ENCODE results near the gene CDK10. TPM values are rescaled to one million over a fixed set of nuclear protein-coding genes. Genes with fewer than 3 reads are reported as not detected.

The CDK10 gene
- total and polyA plus RNA-seq, 9 of the 15 experiments (the other 6 are each of a cell fraction or from before 2014, with no cell fraction given), result 2.0 to 85.1 (median 40.1) TPM

DNA sequence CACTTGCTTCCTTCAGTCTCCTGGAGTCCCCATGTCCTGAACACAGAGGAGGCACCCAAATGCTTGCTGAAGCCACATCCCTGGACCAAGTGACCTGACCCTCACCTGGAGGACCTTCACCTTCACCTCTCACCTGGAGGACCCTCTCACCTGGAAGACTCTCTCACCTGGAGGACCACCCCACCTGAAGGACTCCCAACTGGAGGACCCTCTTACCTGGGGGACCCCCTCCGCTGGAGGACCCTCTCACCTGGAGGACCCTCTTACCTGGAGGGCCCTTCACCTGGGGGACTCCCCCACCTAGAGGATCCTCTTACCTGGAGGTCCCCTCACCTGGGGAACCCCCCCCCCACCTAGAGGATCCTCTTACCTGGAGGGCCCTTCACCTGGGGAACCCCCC, 573 bp upstream of the CDK10 start (continued):
- no peak for TF ChIP-seq RCOR1 (IDR thresholded peaks at IDR 0.05; ENCODE audit: borderline replicate concordance in 1 of 2, low read depth in 2 of 2, low read length in 2 of 2)
- no peak for TF ChIP-seq ZBTB1 (CRISPR knock-in tag; IDR thresholded peaks at IDR 0.05; ENCODE audit: borderline replicate concordance, low read depth)
- no peak for TF ChIP-seq CBFB (CRISPR knock-in tag; IDR thresholded peaks at IDR 0.05)

DNA sequence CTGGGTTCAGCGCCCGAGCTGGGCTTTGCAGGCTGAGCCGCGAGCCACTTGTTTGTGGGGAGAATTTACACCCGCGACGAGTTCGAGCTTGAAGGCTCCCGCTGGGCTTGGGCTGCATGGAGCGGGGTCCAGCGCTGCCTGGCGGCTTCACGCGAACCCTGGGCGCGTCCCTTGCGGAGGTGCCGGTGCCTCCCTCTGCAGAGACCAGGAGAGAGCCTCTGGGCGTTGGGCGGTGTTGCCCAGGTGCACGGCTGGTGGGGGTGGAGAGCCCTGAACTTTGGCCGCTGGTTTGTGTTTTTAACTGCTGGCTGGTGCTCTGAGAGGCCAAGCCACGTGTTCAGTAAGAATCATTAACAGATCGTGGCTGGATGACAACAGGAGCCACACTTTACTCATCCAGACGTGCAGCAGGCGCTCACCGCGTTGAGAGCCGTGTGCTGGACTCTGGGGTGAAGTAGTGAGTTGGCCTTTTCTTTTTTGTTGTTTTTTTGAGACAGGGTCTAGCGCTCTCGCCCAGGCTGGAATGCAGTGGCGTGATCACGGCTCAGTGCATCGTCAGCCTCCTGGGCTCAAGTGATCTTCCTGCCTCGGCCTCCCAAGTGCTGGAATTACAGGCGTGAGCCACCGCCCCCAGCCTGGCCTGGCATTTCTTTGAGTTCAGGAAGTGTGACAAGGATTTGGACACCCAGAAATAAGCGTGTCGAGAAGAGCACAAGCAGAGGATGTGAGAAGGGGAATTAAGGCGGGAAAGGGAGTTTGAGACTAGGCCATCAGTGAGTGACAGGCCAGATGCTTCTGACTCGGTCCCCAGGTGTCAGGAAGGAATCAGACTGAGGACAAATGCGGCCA, 827 bp downstream of the CDK10 start:
- Histone ChIP-seq H3K27ac (ENCODE audit: extremely low read depth, low read depth, low read length) (peak overlapping the region; percentile 97), H3K4me1 (replicated peaks in 1 of 2; ENCODE audit: control insufficient read depth in 2 of 2, insufficient read depth in 2 of 2, low read length in 2 of 2) (peaks cover 6 to 33% of the 10 kb centered on the region in 2 experiments), H4K20me1 (replicated peaks; ENCODE audit: control insufficient read depth, insufficient read depth, low read length) (0 out of 2 replicates have a peak, but pooled peaks cover 7% of the 10 kb centered on the region), H3K9ac (ENCODE audit: insufficient read depth in 1 of 2, low read depth in 2 of 2, low read length in 2 of 2) (peak overlapping the region; percentile 92 to 96), H2AFZ (ENCODE audit: low read depth, low read length) (peak overlapping the region; percentile 68), H3K79me2 (ENCODE audit: control insufficient read depth, insufficient read depth, low read length) (peaks cover 25% of the 10 kb centered on the region), H3K4me2 (ENCODE audit: insufficient read depth, low read length) (peak overlapping the region; percentile 93), H3K4me3 (peak overlapping the region; percentile 93), H3K27me3 (ENCODE audit: control insufficient read depth in 2 of 2, insufficient read depth in 2 of 2, low read length in 2 of 2) (no peaks in the 10 kb centered on the region), H3K36me3 (ENCODE audit: control insufficient read depth, insufficient read depth, low read length) (peaks cover 40% of the 10 kb centered on the region; the same call in 2 of the 3 replicates), H3K9me1 (ENCODE audit: control insufficient read depth, insufficient read depth, low read length) (no peaks in the 10 kb centered on the region), H3K9me3 (replicated peaks; ENCODE audit: control insufficient read depth, insufficient read depth, low read depth, low read length) (0 out of 2 replicates have a peak, but pooled peaks cover 3% of the 10 kb centered on the region)
- POLR2A ChIA-PET, result interaction anchor here (0.6 to 1.5 kb wide), 8 partner anchors 8 to 123 kb away, joined by 3 to 16 read pairs (median 4); no protein-coding TSS in a partner anchor
- intact Hi-C loops (cut with micrococcal nuclease), result no loop called here
- ATAC-seq, result peak; percentile 74
- WGBS (ENCODE audit: insufficient coverage, low coverage, missing lambda C conversion rate), result 6% methylated on average over 42 of the region's 42 CpGs
- in situ Hi-C loops (cut with MboI), result no loop called here
- peak; percentile 75 for FAIRE-seq
- TSS peak; percentile 64 for BruUV-seq (replicated peaks)
- CTCF ChIA-PET (ENCODE audit: low intra/inter-chr PET ratio), result no interaction called here
- peak; percentile 41 to 55 (median 50) for DNase-seq (ENCODE audit: extremely low read depth in 1 of 4, low spot score in 3 of 4)
- TF ChIP-seq CEBPG (CRISPR knock-in tag; IDR thresholded peaks at IDR 0.05) (0 out of 2 replicates have a peak, but pooled peaks have one; percentile 16), CEBPG (tag; conservative IDR thresholded peaks at IDR 0.05 in 1 of 2, IDR thresholded peaks at IDR 0.05 in 1 of 2) (no peak), FOXA3 (CRISPR knock-in tag; conservative IDR thresholded peaks at IDR 0.05 in 1 of 2, IDR thresholded peaks at IDR 0.05 in 1 of 2) (peak in 1 of 2 experiments; percentile 16; a peak in 1 of 4 replicates), PTBP1 (IDR thresholded peaks at IDR 0.05; ENCODE audit: low read depth, low read length) (0 out of 2 replicates have a peak, but pooled peaks have one; percentile 20), ZEB2 (IDR thresholded peaks at IDR 0.05) (no peak), CCNT2 (IDR thresholded peaks at IDR 0.05; ENCODE audit: borderline replicate concordance, extremely low read depth, insufficient read length, low read depth, low read length) (peak; percentile 11), ZNF76 (CRISPR knock-in tag; IDR thresholded peaks at IDR 0.05; ENCODE audit: borderline replicate concordance) (0 out of 2 replicates have a peak, but pooled peaks have one; percentile 35)
- TF ChIP-seq, protein P1, sequence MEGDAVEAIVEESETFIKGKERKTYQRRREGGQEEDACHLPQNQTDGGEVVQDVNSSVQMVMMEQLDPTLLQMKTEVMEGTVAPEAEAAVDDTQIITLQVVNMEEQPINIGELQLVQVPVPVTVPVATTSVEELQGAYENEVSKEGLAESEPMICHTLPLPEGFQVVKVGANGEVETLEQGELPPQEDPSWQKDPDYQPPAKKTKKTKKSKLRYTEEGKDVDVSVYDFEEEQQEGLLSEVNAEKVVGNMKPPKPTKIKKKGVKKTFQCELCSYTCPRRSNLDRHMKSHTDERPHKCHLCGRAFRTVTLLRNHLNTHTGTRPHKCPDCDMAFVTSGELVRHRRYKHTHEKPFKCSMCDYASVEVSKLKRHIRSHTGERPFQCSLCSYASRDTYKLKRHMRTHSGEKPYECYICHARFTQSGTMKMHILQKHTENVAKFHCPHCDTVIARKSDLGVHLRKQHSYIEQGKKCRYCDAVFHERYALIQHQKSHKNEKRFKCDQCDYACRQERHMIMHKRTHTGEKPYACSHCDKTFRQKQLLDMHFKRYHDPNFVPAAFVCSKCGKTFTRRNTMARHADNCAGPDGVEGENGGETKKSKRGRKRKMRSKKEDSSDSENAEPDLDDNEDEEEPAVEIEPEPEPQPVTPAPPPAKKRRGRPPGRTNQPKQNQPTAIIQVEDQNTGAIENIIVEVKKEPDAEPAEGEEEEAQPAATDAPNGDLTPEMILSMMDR (IDR thresholded peaks at IDR 0.05 in 2 of 3, conservative IDR thresholded peaks at IDR 0.05 in 1 of 3; ENCODE audit: insufficient read depth in 2 of 3, low read depth in 1 of 3, low read length in 3 of 3), result 0 out of 6 replicates have a peak, but pooled peaks of 1 of the 3 experiments have one; percentile 5
- TF ChIP-seq, protein P2, sequence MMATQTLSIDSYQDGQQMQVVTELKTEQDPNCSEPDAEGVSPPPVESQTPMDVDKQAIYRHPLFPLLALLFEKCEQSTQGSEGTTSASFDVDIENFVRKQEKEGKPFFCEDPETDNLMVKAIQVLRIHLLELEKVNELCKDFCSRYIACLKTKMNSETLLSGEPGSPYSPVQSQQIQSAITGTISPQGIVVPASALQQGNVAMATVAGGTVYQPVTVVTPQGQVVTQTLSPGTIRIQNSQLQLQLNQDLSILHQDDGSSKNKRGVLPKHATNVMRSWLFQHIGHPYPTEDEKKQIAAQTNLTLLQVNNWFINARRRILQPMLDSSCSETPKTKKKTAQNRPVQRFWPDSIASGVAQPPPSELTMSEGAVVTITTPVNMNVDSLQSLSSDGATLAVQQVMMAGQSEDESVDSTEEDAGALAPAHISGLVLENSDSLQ (IDR thresholded peaks at IDR 0.05), result peak; percentile 69; the same call in 1 of the 2 replicates
- TF ChIP-seq, protein P3, sequence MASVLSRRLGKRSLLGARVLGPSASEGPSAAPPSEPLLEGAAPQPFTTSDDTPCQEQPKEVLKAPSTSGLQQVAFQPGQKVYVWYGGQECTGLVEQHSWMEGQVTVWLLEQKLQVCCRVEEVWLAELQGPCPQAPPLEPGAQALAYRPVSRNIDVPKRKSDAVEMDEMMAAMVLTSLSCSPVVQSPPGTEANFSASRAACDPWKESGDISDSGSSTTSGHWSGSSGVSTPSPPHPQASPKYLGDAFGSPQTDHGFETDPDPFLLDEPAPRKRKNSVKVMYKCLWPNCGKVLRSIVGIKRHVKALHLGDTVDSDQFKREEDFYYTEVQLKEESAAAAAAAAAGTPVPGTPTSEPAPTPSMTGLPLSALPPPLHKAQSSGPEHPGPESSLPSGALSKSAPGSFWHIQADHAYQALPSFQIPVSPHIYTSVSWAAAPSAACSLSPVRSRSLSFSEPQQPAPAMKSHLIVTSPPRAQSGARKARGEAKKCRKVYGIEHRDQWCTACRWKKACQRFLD (CRISPR knock-in tag; IDR thresholded peaks at IDR 0.05), result 0 out of 2 replicates have a peak, but pooled peaks have one; percentile 5
